GM21737 (cell line): ENCODE results near the gene OR52E6.
A peak's percentile ranks its signal among the peaks of the same experiment; 100 is the strongest.

Experiments used
- ATAC-seq: cut with Tn5 transposase; IDR thresholded peaks from one replicate; pipeline ENCODE4 v1.9.1; 2021; ENCODE audit warnings: mild to moderate bottlenecking, moderate library complexity; ENCODE audit not compliant: unreplicated experiment

Gene OR52E6

DNA sequence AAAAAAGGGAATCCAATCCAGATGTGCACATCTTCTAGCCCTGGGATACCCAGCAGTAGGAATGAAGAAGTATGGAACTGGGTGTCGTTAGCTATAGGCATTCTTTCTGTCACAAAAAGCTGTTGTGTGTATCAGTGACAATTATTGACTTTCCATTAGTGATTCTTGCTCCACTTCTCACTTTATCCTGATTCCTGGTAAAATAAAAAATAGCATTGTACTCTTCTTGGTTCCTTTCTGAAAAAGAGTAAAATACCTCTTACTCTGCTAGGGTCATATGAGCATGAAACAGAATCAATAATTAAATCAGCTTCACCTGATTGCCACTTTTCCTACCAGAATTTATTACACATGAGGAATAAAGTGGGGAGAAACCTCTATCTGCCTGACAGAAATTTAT, at the start of gene OR52E6:
TSS of gene OR52E6 (minus strand) at position 101 of the 400 bp plus-strand sequence. CDS start at position 101, 0 bp downstream.
- no peak for ATAC-seq

DNA sequence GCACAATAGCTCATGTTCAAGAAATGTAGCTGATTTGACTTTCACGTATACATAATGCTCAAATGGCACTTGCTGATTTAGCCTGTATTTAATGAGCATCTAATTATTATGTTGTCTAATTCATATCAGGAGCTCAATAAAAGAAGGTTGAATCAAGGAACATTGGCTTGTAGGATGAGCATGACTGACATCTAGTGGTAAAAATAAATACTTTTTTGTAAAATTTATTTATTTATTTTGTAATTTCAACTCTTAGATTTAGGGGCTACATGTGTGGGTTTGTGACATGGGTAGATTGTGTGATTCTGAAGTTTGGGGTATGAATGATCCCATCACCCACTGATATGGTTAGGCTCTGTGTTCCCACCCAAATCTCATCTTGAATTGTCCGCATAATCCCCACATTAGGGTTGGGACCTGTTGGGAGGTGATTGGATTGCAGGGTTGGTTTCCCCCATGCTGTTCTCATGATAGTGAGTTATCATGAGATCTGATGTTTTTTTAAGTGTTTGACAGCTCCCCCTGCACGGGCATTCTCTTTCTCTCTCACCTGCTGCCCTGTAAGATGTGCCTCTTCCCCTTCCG, 49.6 kb upstream of the OR52E6 start:
- no peak for ATAC-seq

DNA sequence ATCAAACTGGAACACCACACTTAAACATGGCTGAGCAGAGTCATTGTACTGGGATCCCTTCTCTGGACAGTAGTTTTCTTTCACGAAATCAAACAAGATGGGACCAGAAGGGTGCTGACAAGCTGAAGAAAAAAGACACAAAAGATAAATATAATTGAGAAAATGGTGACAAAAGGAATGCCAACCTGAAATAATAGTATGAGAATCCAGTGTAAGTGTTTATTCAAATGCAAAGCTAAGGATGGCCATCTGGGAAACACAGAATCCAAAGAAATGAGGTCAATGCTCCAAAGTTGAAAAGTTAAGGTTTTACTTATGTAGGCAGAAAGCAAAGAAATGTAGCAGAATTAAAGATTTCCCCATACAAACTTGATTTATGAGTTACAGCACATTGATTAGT, 46.0 kb upstream of the OR52E6 start:
- no peak for ATAC-seq

DNA sequence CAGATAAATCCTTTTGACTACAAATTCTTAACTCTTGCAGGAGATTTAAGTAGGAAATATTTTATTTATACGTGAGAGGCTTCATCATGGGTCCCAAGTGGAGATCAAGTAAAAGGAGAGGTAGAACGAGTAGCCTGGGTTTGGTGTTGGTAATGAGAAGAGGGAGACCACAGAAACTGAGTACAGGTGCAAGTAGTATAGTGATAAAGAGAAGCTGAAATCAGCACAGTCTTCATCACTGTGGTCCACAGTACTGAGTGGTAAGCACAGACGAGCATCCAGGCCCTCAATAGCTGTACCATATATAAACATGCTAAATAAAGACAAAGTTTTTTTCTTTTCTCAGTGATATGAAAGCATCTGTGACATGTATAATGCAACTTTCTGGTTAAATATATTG, 45.5 kb upstream of the OR52E6 start:
- no peak for ATAC-seq

DNA sequence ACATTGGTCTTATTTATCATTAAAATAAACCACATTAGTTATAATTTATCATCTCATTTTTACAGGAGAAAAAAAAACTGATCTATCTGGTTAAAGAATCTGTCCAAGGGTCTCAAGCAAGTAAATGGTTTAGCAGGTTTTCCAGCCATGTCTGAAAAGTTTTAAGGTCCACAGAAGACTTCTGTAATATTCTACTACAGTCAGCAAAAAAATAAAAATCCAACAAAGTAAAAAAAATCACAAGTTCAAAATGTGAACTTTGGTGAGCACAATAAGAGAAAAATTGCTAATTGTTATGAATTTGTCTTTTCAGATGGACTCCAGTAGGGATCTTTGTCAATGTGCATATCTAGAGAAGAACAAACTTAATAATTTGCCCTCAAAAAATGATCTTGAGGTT, 40.1 kb upstream of the OR52E6 start:
- no peak for ATAC-seq

DNA sequence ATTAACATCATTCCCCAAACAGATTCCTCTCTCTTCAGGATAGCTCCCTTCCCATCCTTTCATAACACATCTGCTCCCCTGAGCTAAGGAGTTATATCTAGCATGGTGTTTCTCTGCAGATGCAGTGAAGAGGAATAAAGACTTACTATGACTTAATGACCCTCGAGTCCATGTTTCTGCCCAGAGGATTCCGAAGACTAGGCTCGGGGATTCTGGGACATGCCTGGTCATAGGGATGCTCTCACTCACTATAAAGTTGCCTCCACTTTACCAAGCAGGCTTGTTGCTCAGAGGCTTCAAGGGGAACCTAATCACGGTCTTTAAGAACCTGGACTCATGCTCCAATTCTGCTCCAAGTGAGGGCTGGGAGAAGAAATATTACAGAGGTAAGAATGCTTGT, 38.6 kb upstream of the OR52E6 start, which contains the start of gene OR52E4:
TSS of gene OR52E4 (plus strand) at position 301 of the 400 bp plus-strand sequence. CDS start 3,664 bp downstream, outside the sequence.
- no peak for ATAC-seq

DNA sequence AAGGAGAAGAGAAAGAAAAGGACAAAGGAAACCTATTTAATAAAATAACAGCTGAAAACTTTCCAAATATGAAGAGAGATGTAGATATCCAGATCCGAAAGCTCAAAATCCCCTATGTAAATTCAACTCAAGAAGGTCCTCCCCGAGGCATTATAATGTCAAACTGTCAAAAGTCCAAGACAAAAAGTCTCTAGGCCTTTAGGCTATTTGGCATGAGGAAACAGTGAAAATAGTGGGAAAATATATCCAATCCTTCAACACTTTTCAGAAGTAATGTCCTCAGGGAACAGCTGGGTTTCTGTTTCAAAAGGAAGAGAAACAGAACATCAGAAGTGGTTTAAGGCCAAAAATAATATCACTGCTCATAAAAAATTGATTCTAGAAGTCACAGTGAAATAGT, 36.9 kb upstream of the OR52E6 start:
- ATAC-seq = no peak

DNA sequence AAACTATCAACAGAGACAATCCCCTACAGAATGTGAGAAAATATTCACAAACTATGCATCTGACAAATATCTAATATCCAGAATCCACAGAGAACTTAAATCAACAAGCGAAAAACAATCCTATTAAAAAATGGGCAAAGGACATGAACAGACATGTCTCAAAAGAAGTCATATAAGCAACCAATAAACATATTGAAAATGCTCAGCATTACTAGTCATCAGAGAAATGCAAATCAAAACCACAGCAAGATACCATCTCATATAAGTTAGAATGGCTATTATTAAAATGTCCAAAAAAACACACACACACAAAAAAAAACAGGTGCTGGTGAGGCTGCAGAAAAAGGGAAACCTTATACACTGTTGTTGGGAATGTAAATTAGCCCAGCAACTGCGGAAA, 24.1 kb upstream of the OR52E6 start:
- ATAC-seq = no peak

DNA sequence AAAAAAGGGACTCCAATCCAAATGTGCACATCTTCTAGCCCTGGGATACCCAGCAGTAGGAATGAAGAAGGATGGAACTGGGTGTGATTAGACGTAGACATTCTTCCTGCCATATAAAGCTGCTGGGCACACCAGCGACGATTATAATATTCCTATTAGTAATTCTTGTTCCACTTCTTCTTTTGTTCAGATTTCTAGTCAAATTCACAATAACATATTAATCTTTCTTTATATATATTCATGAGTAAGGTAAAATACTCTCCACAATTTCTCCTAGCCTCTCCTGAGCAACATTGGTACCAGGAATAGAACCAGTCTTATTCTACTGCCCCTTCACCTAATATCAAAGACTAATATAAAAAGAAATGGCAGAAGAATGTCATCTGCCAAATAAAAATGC, 15.9 kb upstream of the OR52E6 start, which contains the start of gene OR52E8:
TSS of gene OR52E8 (minus strand) at position 101 of the 400 bp plus-strand sequence. CDS start at position 101, 0 bp downstream.
- no peak for ATAC-seq

DNA sequence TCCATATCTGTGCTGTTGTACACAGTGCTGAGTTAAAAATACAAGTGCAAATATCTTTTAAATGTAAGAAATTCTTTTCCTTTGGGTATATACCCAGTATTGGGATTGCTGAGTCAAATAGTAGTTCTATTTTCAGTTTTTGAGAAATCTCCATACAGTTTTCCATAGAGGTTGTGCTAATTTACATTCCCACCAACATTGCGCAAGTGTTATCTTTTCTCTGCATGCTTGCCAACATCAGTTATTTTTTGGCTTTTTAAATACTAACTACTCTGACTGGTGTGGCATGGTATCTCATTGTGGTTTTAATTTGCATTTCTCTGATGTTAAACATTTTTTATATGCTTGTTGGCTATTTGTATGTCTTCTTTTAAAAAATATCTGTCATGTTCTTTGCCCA, 9.3 kb upstream of the OR52E6 start:
- ATAC-seq = no peak

DNA sequence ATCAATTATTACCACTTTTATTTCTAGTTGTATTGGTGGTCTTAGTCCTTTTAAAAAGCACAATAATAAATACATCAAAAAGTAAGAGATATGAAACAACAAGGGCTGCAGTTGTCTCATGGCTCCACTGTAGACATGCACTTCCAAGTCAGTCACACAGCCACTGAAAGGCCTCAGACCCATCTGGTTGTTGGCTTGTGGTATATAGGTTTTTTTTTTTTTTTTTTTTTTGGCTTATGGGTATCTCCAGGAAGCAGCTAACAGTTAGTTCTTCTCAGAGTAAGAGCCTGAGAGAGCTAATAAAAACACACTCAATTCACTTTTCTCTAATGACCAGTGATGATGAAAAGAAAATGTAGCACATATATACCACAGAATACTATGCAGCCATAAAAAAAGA, 6.0 kb upstream of the OR52E6 start:
- ATAC-seq = no peak

DNA sequence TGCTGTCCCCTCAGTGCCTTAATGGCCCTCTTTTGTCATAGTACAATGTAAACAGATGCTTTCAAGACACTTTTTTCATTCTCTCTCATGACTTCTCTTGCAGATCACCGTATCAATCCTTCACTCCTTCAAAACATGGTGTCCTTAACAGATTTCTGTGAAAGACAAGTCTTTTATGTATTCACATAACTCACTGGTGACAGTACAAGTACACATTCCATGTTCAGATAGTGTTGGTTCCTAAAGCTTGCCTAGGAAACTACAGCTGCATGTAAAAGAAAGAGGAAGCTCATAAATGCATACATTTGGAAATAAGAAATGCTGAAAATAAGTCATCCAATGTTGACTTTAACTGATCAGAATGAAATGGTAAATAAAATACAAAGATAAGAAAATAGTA, 5.0 kb upstream of the OR52E6 start:
- ATAC-seq = no peak

DNA sequence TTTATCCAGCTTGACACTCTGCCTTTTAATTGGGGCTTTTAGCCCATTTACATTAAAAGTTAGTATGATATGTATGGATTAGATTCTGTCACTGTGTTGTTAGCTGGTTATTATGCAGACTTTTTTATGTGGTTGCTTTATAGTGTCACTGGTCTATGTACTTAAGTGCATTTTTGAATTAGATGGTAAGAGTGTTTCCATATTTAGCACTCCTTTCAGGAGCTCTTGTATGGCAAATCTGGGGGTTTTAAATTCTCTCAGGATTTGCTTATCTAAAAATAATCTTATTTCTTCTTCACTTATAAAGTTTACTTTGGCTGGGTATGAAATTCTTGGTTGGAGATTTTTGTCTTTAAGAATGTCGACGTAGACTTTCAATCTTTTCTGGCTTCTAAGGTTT, 4.0 kb downstream of the OR52E6 start:
- no peak for ATAC-seq

DNA sequence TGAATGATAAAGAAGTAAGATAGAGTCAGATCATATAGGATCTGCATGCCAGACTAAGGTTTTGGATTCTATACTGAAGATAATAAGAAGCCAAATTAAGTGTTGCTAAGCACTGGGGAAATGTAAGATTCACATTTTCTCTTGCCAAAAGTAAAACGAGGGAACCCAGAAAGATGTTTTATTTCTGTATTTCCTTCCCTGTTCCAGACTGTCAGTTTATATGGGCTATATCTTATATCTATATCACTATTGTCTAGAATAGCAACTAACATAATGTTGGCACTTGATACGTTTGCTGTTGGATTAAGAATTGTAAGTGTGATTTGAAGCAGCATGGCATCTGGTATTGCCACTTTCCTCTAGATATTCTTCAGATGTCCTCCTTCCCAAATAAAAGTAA, 8.3 kb downstream of the OR52E6 start:
- no peak for ATAC-seq

DNA sequence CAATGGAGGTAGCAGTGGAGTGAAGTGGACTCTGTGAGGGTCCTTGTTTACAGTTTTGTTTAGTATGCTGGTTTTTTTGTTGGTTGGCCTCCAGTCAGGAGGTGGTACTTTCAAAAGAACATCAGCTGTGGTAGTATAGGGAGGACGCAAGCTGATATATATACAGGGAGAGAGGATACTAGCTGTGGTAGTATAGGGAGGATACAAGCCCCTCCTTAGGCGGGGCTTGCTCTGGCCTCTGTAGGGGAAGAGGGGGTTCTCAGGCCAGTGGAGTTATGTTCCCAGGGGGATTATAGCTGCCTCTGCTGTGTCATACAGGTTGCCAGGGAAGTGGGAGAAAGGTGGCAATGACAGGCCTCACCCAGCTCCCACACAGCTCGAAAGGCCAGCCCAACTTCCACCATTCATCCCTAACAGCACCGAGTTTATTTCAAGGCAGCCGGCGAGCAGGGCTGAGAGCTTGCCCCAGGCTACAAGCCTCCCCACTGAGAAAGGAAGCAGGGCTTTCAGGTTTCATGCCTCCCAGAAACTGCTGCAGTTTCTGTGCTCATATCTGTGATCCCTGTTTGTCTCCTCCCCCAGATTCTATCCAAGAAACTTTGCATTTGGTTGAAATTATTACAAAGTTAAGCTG, 10.4 kb downstream of the OR52E6 start:
- ATAC-seq = no peak

DNA sequence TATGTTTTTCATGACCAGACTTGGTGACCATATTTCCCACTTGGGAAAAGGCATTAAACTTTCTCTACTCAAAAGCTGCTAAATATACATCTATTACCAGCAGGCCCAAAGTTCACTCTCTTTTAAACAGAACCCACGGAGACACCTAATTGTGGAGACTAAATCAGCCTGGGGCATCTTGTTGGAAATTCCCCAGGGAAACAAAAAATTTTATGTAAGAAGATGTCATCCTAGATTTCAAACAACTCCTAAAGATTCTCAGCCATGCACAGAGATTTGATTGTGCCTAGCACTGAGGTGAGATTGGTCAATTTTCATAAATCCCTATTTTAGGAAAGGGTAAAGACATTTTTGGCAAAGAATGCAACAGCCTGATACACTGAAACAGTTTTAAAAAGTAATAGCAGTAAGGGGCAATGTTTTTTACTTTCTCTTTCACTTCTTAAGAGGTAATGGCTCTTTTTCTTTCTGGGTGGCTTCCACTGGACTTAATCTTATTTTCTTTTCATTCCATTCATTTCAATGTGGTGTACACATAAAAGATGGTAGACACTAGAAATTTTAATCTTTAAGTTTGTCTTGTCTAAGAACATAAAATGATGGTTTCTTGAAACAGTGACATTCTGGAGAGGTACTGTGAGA, 23.3 kb downstream of the OR52E6 start:
- no peak for ATAC-seq

DNA sequence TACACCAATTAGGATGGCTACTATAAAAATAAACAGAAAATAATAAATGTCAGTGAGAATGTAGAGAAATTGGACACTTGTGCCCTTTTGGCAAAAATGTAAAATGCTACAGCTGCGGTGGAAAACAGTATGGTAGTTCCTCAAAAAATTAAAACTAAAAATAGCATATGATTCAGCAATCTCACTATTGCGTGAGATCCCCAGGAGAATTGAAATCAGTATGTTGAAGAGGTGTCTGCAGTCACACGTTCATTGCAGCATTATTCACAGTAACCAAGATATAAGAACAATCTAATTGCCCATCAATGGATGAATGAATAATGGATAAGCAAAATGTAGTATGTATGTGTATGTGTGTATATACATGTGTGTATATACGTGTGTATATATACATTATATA, 26.2 kb downstream of the OR52E6 start:
- no peak for ATAC-seq

DNA sequence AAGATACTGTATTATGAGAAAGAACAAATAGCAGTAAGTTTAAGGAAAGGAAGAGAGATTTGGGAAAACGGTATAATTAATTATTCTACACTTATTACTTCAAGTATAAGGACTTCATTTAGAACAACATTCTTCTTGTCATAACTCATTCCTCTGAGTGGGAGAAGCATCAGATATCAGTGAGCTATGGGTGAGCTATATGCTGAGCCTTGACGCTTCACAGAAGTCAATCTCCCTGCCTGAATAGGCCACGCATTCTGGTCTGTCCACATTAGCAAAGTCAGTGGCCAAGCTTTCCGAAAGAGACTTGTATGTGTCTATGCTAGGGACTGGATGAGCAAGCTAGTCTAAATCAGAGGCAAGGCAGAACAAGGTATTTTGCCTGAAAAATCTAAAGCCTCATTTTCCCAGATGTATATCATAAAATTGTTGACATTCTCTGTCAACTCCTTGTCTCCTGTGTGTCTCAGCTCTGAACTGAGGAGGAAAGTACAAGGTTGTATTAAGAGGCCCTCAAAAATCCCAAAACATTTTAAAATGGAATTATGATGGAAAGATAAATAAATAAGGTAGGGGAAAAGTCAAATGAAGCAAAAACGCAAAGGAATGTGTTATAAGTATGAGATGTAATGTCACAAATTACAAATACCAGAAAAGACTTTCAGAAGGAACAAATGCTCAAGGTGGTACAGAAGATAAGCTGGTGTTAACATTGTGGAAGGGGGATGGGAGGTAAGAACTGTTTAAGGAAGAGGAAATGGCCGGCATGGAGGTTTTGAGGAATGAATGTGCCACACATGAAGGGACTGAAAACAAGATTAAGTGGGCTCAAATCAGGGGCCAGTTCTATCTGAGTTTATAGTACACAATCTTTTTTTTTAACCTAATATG, 31.5 kb downstream of the OR52E6 start:
- ATAC-seq = no peak

DNA sequence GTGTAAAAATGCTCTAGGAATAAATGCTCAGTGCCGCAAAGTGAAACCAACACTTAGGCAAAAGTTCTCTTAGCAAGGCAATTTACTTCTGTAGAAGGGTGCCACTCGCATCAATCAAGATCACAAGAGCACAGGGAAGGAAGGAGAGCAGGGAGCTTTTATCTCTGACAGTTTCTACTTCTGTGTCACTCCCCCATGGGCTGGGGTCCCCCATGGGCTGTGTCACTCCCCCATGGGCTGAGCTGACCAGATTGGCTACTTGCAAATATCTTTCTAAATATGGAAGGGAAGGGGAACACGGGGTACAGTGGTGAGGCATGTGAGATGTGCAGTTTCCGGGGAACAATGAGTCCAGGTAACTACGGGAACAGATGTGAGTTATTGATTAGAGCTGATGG, 32.6 kb downstream of the OR52E6 start:
- ATAC-seq = peak; percentile 21

DNA sequence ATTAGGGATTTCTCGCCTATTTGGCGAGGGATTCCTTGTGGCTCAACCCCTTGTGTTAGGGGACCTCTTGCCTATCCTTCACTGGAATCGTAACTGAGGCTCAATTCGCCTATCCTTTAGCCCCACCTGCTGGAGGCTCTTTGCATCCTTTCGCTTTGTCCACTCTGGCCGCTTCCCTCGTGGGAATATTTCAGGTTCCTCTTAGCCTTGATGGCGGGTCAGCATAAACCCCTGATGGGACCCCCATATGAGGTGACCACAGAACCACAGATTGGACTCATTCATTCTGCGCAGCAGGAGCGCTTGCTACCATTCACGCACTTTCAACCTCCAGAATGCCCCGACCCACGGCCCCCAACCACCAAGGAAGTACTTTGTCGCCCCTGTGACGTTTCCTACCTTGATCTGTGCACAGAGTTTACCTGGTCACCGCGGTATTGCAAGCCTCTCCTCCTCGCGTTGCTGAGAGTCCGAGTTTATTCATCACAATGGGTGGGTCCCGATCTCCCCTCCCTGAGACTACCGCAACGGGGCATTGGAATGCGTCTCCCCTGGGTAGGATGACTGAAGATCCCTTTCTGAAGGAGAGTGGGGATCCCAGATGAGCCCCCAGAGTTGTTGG, 33.1 kb downstream of the OR52E6 start, which contains the start of gene OR52N2:
TSS of gene OR52N2 (plus strand) at position 425 of the 622 bp plus-strand sequence. CDS start 11,412 bp downstream, outside the sequence.
- ATAC-seq = peak; percentile 95

DNA sequence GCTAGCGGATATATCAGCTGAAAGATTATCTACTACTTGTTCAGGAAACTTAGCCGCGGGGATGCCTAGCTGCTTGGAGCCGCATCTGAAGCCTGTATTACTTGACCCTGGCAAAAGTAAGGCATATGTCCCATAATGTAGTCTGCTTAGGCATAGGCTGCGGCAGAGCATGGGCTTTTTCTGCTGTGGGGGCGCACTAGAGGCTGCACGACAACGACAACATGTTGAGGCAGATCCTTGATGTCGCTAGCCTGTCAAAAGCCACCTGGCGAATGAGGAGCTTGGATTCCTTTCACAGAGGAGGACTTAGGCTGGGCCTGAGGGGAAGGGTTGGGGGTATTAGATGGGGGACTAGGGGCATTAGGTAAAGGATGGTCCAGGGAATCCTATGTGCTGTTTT, 34.1 kb downstream of the OR52E6 start:
- ATAC-seq = no peak
